HG03108 (cell line): ENCODE measurements around the gene GPR146.

Experiments
- ATAC-seq: cut with Tn5 transposase; IDR thresholded peaks from one replicate; pipeline ENCODE4 v1.9.1; 2021; ENCODE audit warnings: moderate library complexity; ENCODE audit not compliant: unreplicated experiment

Gene GPR146

GRCh38 chr7:1103789-1104515 is 59.6 kb downstream of the GPR146 start:
- no peak for ATAC-seq

- ATAC-seq: no peak
Observed at GRCh38 chr7:1104516-1105179, 60.3 kb downstream of the GPR146 start.

GRCh38 chr7:1105189-1105588 is 60.8 kb downstream of the GPR146 start:
- ATAC-seq: peak; percentile 34

GRCh38 chr7:1106063-1106792 is 61.9 kb downstream of the GPR146 start:
- no peak for ATAC-seq

GRCh38 chr7:1106793-1107421 is 62.6 kb downstream of the GPR146 start:
- ATAC-seq: no peak

- no peak for ATAC-seq
Observed at GRCh38 chr7:1108264-1108920, 64.0 kb downstream of the GPR146 start.
